Muscle layer of colon (tissue), 2 donors: ENCODE results near the gene CD300H.

Experiments
- H3K27ac ChIP-seq: one replicate; pipeline ENCODE4 v1.7.0; 2013; ENCODE audit warnings: low read depth, mild to moderate bottlenecking, low read length, moderate library complexity
- H3K27me3 ChIP-seq, 2 donors: one replicate each; pipeline ENCODE4 v1.7.0; 2013; ENCODE audit warnings: low read length in 2 of 2, mild to moderate bottlenecking in 2 of 2; ENCODE audit not compliant: insufficient read depth in 2 of 2, control insufficient read depth in 1 of 2
- H3K36me3 ChIP-seq: one replicate; pipeline ENCODE4 v1.7.0; 2013; ENCODE audit warnings: mild to moderate bottlenecking, low read length; ENCODE audit not compliant: insufficient read depth
- H3K4me1 ChIP-seq: one replicate; pipeline ENCODE4 v1.7.0; 2013; ENCODE audit warnings: mild to moderate bottlenecking, low read length; ENCODE audit not compliant: insufficient read depth
- H3K4me3 ChIP-seq, 2 donors: one replicate each; pipeline ENCODE4 v1.7.0; 2013; ENCODE audit warnings: low read length in 2 of 2, low read depth in 1 of 2, mild to moderate bottlenecking in 1 of 2, moderate library complexity in 1 of 2
- H3K9ac ChIP-seq: one replicate; pipeline ENCODE4 v1.7.0; 2013; ENCODE audit warnings: low read length
- H3K9me3 ChIP-seq: one replicate; pipeline ENCODE4 v1.7.0; 2013; ENCODE audit warnings: mild to moderate bottlenecking, low read length
- donor health status: abdominal sarcoma.
- donor health status: Adenocarcinoma of cecum.

Gene CD300H

DNA sequence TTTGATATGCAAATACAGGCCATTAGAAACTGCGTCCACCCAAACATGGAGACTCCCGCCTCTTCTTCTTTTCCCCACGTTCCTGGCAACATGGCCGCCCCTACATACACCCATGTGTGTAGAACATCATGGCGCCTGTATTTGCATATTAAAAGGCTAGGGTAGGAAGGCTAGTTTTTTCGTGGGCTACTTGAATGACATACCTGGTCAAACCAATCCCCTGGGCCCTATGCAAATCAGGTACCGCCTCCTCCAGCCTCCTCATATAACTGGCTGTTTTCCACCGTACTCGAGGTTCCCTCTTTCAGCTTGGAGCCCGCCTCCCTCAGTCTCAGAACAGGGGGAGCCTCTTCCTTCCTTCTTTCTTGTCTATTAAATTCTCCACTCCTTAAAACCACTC is 35.2 kb downstream of the CD300H start:
- H3K9ac ChIP-seq, result no peak overlapping the region
- no peaks in the 10 kb centered on the region for H3K4me1 ChIP-seq
- no peak overlapping the region for H3K27ac ChIP-seq
- H3K27me3 ChIP-seq, result no peaks in the 10 kb centered on the region
- no peaks in the 10 kb centered on the region for H3K9me3 ChIP-seq
- no peak overlapping the region for H3K4me3 ChIP-seq
- H3K36me3 ChIP-seq, result no peaks in the 10 kb centered on the region

GRCh38 chr17:74531231-74531761 is 36.0 kb downstream of the CD300H start, which contains the start of gene CD300LB:
Gene CD300LB (minus strand): TSS chr17:74531475. CDS start chr17:74531350, 125 bp downstream.
- Histone ChIP-seq H3K4me3 (no peak within 1 kb of the TSS), H3K9me3 (no peaks in the 10 kb centered on the region), H3K9ac (no peak within 1 kb of the TSS), H3K4me1 (no peaks in the 10 kb centered on the region), H3K36me3 (no peaks in the 10 kb centered on the region), H3K27ac (no peak within 1 kb of the TSS), H3K27me3 (no peaks in the 10 kb centered on the region)

GRCh38 chr17:74530831-74531150 is 36.5 kb downstream of the CD300H start:
- Histone ChIP-seq H3K27me3 (no peaks in the 10 kb centered on the region), H3K9ac (no peak overlapping the region), H3K4me1 (no peaks in the 10 kb centered on the region), H3K36me3 (no peaks in the 10 kb centered on the region), H3K27ac (no peak overlapping the region), H3K9me3 (no peaks in the 10 kb centered on the region), H3K4me3 (no peak overlapping the region)

GRCh38 chr17:74529243-74529642 is 38.1 kb downstream of the CD300H start:
- H3K4me3 ChIP-seq, result no peak overlapping the region
- no peaks in the 10 kb centered on the region for H3K4me1 ChIP-seq
- H3K9me3 ChIP-seq, result no peaks in the 10 kb centered on the region

DNA sequence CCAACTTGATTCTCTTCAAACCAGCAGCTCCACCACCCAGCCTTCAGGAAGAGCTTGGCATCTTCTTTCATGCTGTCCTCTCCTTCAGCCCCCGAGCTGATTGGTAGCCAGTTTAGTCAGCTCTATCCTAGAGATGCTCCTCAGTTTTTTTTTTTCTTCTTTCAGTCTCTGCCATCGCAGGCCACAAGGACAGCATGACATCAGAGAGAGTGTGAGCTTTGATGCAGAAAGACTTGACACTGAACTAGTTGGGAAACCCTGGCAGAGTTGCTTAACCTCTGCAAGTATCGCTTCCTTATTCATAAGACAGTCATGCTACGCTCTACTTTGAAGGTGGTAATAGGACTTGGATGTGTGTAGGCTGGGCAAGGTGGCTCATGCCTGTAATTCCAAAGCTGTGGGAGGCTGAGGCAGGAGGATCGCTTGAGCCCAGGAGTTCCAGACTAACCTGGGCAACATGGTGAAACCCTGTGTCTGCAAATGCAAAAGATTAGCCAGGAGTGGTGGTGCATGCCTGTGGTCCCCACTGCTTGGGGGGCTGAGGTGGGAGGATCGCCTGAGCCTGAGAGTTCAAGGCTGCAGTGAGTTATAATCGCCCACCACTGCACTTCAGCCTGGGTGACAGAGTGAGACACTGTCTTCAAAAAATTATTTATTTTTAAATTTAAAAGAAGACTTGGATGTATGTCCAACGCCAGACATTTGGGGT is 38.7 kb downstream of the CD300H start:
- Histone ChIP-seq H3K27me3 (no peaks in the 10 kb centered on the region), H3K36me3 (no peaks in the 10 kb centered on the region), H3K27ac (no peak overlapping the region), H3K9me3 (no peaks in the 10 kb centered on the region), H3K4me3 (no peak overlapping the region), H3K9ac (no peak overlapping the region), H3K4me1 (no peaks in the 10 kb centered on the region)

More at GRCh38 chr17:74529243-74529642, 38.1 kb downstream of the CD300H start:
- Histone ChIP-seq H3K36me3 (no peaks in the 10 kb centered on the region), H3K27ac (no peak overlapping the region), H3K9ac (no peak overlapping the region), H3K27me3 (no peaks in the 10 kb centered on the region)

DNA sequence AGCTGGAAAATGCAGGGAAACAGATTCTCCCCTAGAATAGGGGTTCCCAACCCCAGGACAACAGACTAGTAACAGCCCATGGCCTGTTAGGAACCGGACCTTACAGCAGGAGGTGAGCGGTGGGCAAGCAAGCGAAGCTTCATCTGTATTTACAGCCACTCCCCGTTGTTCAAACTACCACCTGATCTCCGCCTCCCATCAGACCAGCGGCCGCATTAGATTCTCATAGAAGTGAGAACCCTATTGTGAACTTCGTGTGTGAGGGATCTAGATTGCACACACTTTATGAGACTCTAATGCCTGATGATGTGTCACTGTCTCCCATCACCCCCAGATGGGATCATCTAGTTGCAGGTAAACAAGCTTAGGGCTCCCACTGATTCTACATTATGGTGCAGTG is 39.6 kb downstream of the CD300H start:
- Histone ChIP-seq H3K4me1 (no peaks in the 10 kb centered on the region), H3K36me3 (no peaks in the 10 kb centered on the region), H3K4me3 (no peak overlapping the region), H3K27ac (no peak overlapping the region), H3K9ac (no peak overlapping the region), H3K27me3 (no peaks in the 10 kb centered on the region), H3K9me3 (no peaks in the 10 kb centered on the region)

- no peak overlapping the region for H3K4me3 ChIP-seq
- H3K27me3 ChIP-seq, result no peaks in the 10 kb centered on the region
These were observed 40.2 kb downstream of the CD300H start for GRCh38 chr17:74527081-74527480.

DNA sequence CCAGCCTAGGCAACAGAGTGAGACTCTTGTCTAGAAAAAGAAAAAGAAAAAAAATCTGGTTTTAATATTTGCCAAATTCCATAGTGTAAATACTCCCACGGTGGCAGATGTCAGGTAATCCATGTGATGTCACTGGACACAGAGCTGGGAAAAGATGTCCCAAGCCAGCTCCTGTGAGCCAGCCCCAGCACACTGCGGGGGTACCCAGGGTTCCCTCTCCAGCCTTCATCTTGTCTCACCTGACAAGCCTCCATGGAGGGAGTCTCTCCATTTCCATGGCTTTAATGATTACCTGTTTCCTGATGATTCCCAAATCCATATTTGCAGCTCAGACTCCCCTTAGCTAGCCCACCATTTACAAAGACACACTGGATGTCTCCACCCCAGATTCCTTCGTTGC is 40.6 kb downstream of the CD300H start:
- H3K36me3 ChIP-seq, result no peaks in the 10 kb centered on the region
- H3K27me3 ChIP-seq, result no peaks in the 10 kb centered on the region
- no peaks in the 10 kb centered on the region for H3K9me3 ChIP-seq
- H3K27ac ChIP-seq, result no peak overlapping the region
- no peak overlapping the region for H3K9ac ChIP-seq
- no peaks in the 10 kb centered on the region for H3K4me1 ChIP-seq
- no peak overlapping the region for H3K4me3 ChIP-seq

More at GRCh38 chr17:74527081-74527480, 40.2 kb downstream of the CD300H start:
- no peaks in the 10 kb centered on the region for H3K36me3 ChIP-seq
- H3K9me3 ChIP-seq, result no peaks in the 10 kb centered on the region
- no peaks in the 10 kb centered on the region for H3K4me1 ChIP-seq
- H3K9ac ChIP-seq, result no peak overlapping the region
- H3K27ac ChIP-seq, result no peak overlapping the region

DNA sequence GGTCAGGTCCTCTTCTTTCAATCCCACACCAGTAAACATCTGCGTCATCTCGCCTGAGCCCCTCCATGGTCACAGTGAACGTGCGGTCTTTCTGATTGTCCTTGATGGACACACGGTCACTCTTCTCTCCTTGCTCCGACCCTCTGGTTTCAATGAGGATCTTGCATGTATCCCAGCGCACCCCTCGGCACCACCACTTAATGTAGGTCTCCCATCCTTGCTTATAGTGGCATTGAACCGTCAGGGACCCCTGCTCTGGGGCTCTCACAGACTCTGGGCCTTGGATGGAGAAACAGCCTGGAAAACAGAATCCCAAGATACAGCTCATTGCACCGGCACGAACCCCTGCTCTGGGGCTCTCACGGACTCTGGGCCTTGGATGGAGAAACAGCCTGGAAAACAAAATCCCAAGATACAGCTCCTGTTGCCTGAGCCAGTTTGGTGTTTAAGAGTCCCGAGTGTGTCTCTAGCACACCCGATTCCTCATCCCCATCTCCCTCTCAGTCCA is 41.5 kb downstream of the CD300H start:
- no peaks in the 10 kb centered on the region for H3K9me3 ChIP-seq
- no peak overlapping the region for H3K4me3 ChIP-seq
- no peaks in the 10 kb centered on the region for H3K36me3 ChIP-seq
- H3K27ac ChIP-seq, result no peak overlapping the region
- H3K9ac ChIP-seq, result no peak overlapping the region
- no peaks in the 10 kb centered on the region for H3K4me1 ChIP-seq
- no peaks in the 10 kb centered on the region for H3K27me3 ChIP-seq

GRCh38 chr17:74525465-74525725 is 41.9 kb downstream of the CD300H start:
- H3K27ac ChIP-seq, result no peak overlapping the region
- H3K4me3 ChIP-seq, result no peak overlapping the region
- H3K27me3 ChIP-seq, result no peaks in the 10 kb centered on the region
- no peaks in the 10 kb centered on the region for H3K4me1 ChIP-seq
- no peaks in the 10 kb centered on the region for H3K36me3 ChIP-seq
- H3K9me3 ChIP-seq, result no peaks in the 10 kb centered on the region
- no peak overlapping the region for H3K9ac ChIP-seq

DNA sequence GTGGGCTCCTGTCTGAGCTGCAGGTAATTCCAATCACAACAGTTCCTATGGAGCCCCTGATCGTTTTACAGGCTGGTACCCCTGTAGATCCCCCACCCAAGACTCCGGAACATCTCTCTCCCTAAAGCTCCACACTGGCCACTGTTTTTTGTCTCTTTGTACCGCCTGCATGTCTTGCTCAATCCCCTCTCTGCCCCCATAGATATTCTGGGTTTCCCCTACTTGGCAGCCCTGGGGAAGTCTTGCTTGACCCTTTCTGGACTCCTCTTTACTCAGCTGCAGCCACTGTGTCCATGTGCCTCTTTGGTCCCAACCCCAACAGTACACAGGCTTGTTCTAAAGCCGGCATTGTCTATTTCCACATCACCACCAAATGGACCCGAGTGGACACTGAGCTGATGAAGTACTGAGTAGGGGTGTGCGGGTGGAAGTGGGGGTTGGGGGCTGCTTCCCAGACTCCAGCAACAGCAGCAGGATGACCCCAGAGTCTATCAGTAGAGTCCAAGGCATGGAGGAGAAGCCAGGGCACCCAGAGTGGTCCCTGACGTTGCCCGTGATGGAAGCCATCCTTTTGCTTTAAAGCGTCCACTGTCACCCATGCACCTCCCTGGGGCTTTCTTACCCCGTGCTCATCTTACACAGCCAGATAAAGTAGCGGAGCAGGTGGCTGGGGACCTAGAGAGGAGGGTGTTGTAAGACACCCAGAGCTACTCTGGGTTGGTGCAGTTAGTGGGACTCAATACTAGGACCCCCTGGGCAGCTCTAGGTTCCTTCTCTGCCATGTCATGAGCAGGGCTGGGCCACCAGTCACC is 42.5 kb downstream of the CD300H start:
- Histone ChIP-seq H3K4me1 (no peaks in the 10 kb centered on the region), H3K36me3 (no peaks in the 10 kb centered on the region), H3K27me3 (no peaks in the 10 kb centered on the region), H3K27ac (no peak overlapping the region), H3K4me3 (no peak overlapping the region), H3K9ac (no peak overlapping the region), H3K9me3 (no peaks in the 10 kb centered on the region)
